Measurements from ENCODE around the gene TNP2.
A peak's percentile ranks its signal among the peaks of the same experiment; 100 is the strongest.

Gene TNP2

DNA sequence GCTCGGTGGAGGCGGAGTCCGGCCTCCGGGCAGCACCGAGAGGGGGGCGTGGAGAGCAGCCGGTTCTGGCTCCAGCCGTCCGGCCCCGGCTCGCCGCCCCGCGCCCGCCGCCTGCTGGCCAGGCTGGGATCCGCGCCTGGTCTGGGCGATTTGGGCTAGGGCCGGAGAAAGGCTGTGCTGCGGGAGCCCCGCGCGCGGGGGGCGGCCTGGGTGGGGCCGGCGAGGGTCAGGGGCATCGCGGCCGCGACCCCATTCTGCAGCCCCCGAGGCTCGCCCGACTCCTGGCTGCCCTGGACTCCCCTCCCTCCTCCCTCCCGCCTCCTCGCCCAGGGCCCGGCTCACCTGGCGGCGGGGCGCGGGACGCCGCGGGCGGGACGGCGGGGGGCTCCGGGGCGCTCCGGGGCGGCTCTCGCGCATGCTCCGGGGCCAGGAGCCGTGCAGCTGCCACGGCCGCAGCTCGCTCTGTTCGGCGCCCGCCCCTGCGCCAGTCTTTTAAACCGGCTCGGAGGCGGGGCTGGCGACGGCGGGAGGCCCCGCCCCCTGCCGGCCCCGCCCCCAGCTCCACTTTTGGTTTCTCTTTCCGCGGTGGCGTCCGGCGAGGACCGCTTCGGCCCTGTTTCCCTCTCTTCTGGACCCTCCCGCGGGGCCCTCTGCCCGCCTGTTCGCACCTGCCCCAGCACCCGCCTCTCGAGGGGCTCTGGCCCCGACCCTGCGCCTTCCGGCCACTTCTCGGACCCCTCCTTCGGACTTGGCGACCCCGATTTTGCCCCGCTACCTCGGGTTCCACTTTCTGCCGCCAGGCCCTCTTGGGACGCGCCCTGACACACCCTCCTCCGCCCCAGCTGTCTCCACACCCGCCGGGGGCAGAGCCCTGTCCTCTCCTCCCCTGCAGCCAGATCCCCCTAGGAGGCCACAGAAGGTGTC lies 13.1 kb downstream of the TNP2 start, which contains the start of gene SOCS1:
Gene SOCS1, minus strand, starts transcription at position 468 of the 924 bp plus-strand sequence. CDS start 726 bp downstream, outside the sequence.
- Histone ChIP-seq H2AFZ (ENCODE audit: low read depth) (peak within 1 kb of the TSS; percentile 77), H3K4me3 (IDR thresholded peaks at IDR 0.05; ENCODE audit: insufficient read depth, low read depth, low read length) (no peak within 1 kb of the TSS), H3K79me2 (ENCODE audit: insufficient read depth, low read depth) (no peaks in the 10 kb centered on the region), H4K20me1 (ENCODE audit: insufficient read depth) (no peaks in the 10 kb centered on the region), H3K4me1 (ENCODE audit: low read depth, poor library complexity, severe bottlenecking) (peaks cover 34% of the 10 kb centered on the region), H3K9ac (peak within 1 kb of the TSS; percentile 77), H3K36me3 (ENCODE audit: insufficient read depth) (no peaks in the 10 kb centered on the region), H3K27me3 (ENCODE audit: insufficient read depth, low read depth) (no peaks in the 10 kb centered on the region; the same call in 1 of the 2 replicates), H3K27ac (peak within 1 kb of the TSS; percentile 48), H3K4me2 (peak within 1 kb of the TSS; percentile 98)
- TF ChIP-seq, protein P1, sequence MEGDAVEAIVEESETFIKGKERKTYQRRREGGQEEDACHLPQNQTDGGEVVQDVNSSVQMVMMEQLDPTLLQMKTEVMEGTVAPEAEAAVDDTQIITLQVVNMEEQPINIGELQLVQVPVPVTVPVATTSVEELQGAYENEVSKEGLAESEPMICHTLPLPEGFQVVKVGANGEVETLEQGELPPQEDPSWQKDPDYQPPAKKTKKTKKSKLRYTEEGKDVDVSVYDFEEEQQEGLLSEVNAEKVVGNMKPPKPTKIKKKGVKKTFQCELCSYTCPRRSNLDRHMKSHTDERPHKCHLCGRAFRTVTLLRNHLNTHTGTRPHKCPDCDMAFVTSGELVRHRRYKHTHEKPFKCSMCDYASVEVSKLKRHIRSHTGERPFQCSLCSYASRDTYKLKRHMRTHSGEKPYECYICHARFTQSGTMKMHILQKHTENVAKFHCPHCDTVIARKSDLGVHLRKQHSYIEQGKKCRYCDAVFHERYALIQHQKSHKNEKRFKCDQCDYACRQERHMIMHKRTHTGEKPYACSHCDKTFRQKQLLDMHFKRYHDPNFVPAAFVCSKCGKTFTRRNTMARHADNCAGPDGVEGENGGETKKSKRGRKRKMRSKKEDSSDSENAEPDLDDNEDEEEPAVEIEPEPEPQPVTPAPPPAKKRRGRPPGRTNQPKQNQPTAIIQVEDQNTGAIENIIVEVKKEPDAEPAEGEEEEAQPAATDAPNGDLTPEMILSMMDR (conservative IDR thresholded peaks at IDR 0.05; ENCODE audit: low read depth, low read length) = peak; percentile 77

DNA sequence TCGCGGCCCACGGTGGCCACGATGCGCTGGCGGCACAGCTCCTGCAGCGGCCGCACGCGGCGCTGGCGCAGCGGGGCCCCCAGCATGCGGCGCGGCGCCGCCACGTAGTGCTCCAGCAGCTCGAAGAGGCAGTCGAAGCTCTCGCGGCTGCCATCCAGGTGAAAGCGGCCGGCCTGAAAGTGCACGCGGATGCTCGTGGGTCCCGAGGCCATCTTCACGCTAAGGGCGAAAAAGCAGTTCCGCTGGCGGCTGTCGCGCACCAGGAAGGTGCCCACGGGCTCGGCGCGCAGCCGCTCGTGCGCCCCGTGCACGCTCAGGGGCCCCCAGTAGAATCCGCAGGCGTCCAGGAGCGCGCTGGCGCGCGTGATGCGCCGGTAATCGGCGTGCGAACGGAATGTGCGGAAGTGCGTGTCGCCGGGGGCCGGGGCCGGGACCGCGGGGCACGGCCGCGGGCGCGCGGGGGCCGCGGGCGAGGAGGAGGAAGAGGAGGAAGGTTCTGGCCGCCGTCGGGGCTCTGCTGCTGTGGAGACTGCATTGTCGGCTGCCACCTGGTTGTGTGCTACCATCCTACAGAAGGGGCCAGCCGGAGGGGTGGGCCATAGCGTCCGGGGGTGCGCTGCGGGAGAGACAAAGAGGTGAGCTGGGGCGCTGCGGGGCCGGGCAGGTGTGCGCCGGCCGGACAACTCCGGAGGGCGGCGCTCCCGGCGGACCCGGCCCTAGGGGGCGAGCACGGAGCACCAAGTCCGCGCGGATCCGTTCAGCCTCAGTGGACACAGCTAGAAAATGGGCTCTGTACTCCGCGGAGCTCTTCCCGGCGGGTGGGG lies 14.0 kb downstream of the TNP2 start:
- H3K27me3 ChIP-seq (ENCODE audit: insufficient read depth, low read depth) = no peaks in the 10 kb centered on the region; the same call in 1 of the 2 replicates
- H3K4me3 ChIP-seq (IDR thresholded peaks at IDR 0.05; ENCODE audit: insufficient read depth, low read depth, low read length) = no peak overlapping the region
- no peak overlapping the region for H3K27ac ChIP-seq
- peaks cover 34% of the 10 kb centered on the region for H3K4me1 ChIP-seq (ENCODE audit: low read depth, poor library complexity, severe bottlenecking)
- H3K9ac ChIP-seq = peak overlapping the region; percentile 77; the same call in 1 of the 2 replicates
- TF ChIP-seq, protein P1 (conservative IDR thresholded peaks at IDR 0.05; ENCODE audit: low read depth, low read length) = no peak
- peak overlapping the region; percentile 83; the same call in 1 of the 2 replicates for H3K4me2 ChIP-seq
- H2AFZ ChIP-seq (ENCODE audit: low read depth) = peak overlapping the region; percentile 58; the same call in 1 of the 2 replicates
- H3K79me2 ChIP-seq (ENCODE audit: insufficient read depth, low read depth) = no peaks in the 10 kb centered on the region
- H4K20me1 ChIP-seq (ENCODE audit: insufficient read depth) = no peaks in the 10 kb centered on the region
- no peaks in the 10 kb centered on the region for H3K36me3 ChIP-seq (ENCODE audit: insufficient read depth)

DNA sequence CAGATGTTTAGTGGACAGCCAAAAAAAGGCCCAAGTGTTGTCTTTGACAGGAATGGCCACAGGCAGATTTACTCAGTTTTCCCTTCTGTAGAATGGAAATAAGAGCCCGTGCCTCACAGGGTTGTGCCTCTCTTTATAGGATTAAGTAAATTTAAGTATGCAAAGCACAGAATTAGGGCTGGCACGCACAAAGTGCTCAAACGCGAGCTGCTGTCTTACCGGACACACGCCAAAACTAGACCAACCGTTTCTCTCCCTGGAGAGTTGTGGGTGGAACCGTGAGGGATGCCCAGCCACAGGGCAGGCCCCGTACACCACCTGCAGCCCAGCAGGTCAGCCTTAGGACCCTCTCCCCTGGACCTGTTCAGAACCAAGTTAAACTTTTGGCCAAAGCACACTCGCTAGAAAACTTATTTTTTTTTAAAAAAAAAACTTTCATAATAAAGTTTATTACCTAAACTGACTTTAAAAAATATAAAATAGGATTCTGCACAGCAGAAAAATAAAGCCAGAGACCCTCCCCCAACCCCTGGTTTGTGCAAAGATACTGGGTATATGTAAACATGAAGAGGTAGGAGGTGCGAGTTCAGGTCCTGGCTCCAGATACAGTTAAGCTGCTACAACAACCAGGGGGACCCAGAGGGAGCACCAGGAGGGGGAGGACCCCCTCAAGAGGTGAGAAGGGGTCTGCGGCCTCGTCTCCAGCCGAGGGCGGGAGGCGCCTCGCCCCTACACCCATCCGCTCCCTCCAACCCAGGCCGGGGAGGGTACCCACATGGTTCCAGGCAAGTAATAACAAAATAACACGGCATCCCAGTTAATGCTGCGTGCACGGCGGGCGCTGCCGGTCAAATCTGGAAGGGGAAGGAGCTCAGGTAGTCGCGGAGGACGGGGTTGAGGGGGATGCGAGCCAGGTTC lies 14.9 kb downstream of the TNP2 start:
- no peak overlapping the region for H2AFZ ChIP-seq (ENCODE audit: low read depth)
- H3K79me2 ChIP-seq (ENCODE audit: insufficient read depth, low read depth) = no peaks in the 10 kb centered on the region
- H3K36me3 ChIP-seq (ENCODE audit: insufficient read depth) = no peaks in the 10 kb centered on the region
- no peaks in the 10 kb centered on the region for H3K27me3 ChIP-seq (ENCODE audit: insufficient read depth, low read depth)
- H3K4me1 ChIP-seq (ENCODE audit: low read depth, poor library complexity, severe bottlenecking) = peaks cover 30% of the 10 kb centered on the region
- H3K4me2 ChIP-seq = peak overlapping the region; percentile 83; the same call in 1 of the 2 replicates
- H3K4me3 ChIP-seq (IDR thresholded peaks at IDR 0.05; ENCODE audit: insufficient read depth, low read depth, low read length) = no peak overlapping the region
- TF ChIP-seq, protein P1 (conservative IDR thresholded peaks at IDR 0.05; ENCODE audit: low read depth, low read length) = no peak
- H3K27ac ChIP-seq = no peak overlapping the region
- no peak overlapping the region for H3K9ac ChIP-seq
- H4K20me1 ChIP-seq (ENCODE audit: insufficient read depth) = no peaks in the 10 kb centered on the region

Data from KMS-11 (cell line).